Fibroblast of lung (primary cell): ENCODE data around the gene TNRC18.
"Not testable (repeated sequence)": the region's sequence is repeated elsewhere in the genome, so short reads cannot be mapped to it uniquely, and the experiment has no call there.

Experiments
- CTCF ChIP-seq, 2 donors: IDR thresholded peaks in 1 of 2; conservative IDR thresholded peaks in 1 of 2; 1 replicate in 1 of 2; 2 replicates in 1 of 2; pipeline ENCODE4 v1.5.1; 2011 to 2012; ENCODE audit warnings: low read length in 2 of 2, control low read depth in 1 of 2, inconsistent platforms in 1 of 2, low read depth in 1 of 2, mild to moderate bottlenecking in 1 of 2
- EZH2 ChIP-seq: IDR thresholded peaks from 2 replicates; pipeline ENCODE4 v1.5.1; 2012; ENCODE audit warnings: low read length, control low read depth, mild to moderate bottlenecking; ENCODE audit errors: missing control alignments

GRCh38 chr7:5287373-5287772 is 136.3 kb downstream of the TNRC18 start:
- TF ChIP-seq CTCF (conservative IDR thresholded peaks at IDR 0.05 in 1 of 2, IDR thresholded peaks at IDR 0.05 in 1 of 2; ENCODE audit: low read depth in 1 of 2, low read length in 2 of 2); EZH2: not testable (repeated sequence)
